GM21447 (cell line): ENCODE results near the gene ROR1.

ENCODE experiments used
- ATAC-seq: cut with Tn5 transposase; IDR thresholded peaks from one replicate; pipeline ENCODE4 v1.9.1; 2021; ENCODE audit not compliant: unreplicated experiment

Gene ROR1

DNA sequence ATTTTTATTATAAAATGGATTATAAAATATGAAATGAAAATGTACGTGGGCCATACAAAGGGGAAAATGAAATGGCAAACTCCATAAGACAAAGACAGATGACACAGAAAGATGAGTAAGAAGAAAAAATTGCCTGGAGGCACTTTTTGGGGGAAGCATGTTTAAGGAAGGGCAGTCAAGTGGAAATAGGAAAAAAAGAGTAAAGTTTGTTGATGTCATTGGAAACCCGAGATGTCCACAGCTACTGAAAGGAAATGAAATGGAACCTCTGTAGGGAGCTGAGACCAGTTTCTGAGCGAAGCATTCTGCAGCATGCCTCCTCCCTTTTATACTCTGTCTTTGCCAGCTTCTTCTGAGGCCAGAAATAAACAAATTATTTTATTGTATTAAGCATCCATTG lies 226.2 kb downstream of the ROR1 start:
- no peak for ATAC-seq

- no peak for ATAC-seq
These were observed 227.2 kb downstream of the ROR1 start for GRCh38 chr1:64001038-64001437.

GRCh38 chr1:64004451-64005025 lies 230.7 kb downstream of the ROR1 start:
- no peak for ATAC-seq

- no peak for ATAC-seq
These were observed 232.0 kb downstream of the ROR1 start for GRCh38 chr1:64005801-64006200.

DNA sequence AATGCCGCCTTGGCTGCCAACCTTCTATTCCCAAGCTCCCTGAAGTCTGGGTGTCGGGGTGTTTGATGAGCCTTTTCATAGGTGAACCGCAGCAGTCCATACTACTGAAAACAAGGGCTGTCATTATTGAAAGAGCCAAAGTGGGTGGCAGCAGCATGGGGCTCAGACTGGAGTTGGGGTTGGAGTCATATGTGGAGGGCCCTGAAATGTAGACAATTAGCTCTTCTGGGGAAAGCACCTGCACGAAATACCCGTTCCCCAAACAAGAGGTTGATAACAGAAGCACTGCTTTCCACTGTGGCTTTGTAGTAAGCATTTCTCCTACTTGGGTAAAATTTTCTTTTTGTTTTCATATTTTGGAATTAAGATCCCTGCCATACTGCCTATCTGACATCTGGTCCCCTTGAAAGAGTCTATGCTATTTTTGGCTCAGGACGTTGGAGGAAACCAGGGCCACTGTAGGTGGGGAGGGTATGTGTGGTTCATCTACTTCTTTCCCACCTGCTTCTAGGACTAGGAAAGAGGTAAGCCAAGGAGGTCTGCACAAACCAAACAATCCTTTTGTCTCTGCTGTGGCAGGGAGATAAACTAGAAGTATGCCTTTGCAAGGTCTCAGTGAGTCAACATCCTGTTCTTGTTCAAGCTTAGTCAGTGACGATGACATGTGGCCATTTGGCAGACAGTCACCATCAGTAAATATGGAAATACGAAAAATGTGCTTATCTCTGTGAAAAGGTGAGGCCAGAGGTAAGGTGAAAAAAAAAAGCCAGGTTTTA lies 232.6 kb downstream of the ROR1 start:
- no peak for ATAC-seq

DNA sequence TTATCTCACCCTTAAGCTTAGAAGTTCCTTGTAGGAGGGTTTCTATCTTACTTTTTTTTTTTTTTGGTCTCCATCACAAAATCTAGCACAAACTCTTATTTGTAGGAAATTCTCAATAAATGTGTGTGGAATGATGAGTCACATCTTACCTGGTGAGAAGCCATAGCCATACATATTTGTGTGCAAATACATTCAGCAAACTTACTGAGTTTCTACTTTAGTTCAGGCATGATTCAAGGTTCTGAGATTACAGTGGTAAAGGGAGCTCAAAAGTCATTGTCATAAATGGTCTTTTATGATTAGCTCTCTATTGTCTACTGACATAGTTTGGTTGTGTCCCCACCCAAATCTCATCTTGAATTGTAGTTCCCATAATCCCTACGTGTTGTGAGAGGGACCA lies 236.5 kb downstream of the ROR1 start:
- ATAC-seq: no peak

DNA sequence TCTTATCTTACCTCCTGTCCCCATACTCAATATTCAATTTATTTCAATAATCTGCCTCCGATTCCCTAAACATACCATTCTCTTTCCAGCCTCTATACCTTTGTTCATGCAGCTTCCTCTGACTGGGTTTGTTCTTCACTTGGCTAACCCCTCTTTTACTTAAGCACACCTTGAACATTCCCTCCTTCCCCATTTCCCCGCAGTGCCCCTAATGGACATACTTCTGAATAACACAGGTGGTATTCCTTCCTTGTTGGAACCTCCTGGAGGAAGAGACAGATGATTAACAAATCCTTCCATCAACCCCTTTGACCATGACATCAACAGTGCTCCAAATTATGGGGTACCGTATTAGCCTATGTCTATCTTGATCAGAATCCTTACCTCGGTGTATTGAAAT lies 239.6 kb downstream of the ROR1 start:
- no peak for ATAC-seq

- peak; percentile 76 for ATAC-seq
These were observed 246.0 kb downstream of the ROR1 start for GRCh38 chr1:64019818-64020217.

DNA sequence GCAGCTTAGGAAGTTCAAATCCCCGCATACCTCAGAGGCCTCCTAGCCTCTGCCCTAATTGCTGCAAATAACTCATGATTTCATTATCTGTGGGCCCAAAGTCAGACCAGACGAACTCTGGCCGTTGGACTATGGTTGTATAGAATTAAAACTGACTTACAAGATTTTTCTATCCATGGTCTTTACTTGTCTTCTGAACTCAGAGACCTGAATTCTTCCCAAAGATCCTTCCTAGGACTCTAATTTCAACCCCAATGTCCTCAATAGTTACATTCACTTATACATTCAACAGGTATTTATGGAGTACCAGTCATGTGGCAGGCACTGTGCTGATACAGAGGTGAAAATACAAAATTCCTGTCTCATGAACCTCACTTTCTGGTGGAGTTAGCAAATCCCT lies 247.2 kb downstream of the ROR1 start:
- ATAC-seq: no peak

DNA sequence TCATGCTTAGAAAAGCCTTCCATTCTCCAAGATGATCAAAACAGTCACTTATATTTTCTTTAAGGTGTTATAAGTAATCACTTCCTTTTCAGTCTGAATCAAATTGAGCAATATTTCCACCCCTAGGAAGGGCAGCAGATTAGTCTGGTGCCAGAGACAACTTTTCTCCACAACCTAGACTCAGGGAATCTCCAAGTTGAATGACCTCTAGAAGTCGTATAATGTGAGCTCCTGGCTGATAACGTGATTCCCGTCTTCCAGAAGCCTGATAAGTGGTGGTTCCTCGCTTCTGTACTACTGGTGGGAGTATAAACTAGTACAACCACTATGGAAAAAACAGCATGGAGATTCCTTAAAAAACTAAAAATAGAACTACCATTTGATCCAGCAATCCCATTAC lies 251.2 kb downstream of the ROR1 start:
- ATAC-seq: no peak

- ATAC-seq: no peak
These were observed 255.2 kb downstream of the ROR1 start for GRCh38 chr1:64029037-64029436.

DNA sequence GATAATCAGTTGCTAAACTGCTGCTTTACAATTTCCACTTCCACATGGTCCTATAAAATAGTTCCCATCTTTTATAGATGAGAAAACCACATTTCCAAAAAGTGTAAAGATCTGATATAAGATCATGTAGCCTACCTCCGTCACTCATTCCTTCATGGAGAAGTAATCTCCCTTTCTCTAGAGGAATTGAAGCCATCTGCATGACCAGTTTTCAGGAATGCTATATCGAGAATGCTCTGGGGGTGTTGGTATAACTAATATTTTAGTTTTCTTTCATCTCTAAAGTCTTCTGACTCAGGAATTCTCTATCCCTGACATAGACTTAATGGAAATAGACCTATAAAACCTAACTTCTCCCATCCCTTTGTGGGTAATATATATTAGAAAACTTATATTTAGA lies 256.6 kb downstream of the ROR1 start:
- no peak for ATAC-seq

- ATAC-seq: no peak
These were observed 257.4 kb downstream of the ROR1 start for GRCh38 chr1:64031236-64031635.

DNA sequence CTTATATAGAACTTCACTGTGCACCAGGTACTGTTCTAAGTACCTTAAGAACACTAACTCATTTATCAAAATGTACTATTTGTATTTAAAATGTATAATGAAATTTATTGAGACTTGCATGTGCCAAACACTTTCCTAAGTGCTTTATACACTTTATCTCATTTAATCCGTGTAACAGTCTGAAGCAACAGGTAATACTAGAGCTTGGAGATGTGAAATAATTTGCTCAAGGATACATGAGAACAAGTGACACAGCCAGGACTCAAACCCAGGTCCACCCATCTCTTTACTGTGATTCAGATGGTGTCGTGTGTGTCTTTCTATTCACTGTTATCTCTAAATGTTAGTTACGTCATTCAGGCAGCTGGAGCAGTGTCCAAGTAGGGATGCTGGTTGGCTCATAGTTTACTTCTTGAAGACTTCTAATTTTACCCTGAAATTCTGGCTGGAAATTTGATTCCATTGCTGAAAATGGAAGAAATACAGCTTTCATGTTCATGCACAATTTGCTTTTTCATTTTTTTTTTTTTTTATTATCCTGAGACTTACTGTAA lies 259.9 kb downstream of the ROR1 start:
- no peak for ATAC-seq

- no peak for ATAC-seq
These were observed 262.7 kb downstream of the ROR1 start for GRCh38 chr1:64036549-64036948.

- ATAC-seq: no peak
These were observed 264.3 kb downstream of the ROR1 start for GRCh38 chr1:64038119-64038518.

GRCh38 chr1:64038965-64039364 lies 265.1 kb downstream of the ROR1 start:
- ATAC-seq: no peak

GRCh38 chr1:64039390-64039926 lies 265.6 kb downstream of the ROR1 start:
- no peak for ATAC-seq

DNA sequence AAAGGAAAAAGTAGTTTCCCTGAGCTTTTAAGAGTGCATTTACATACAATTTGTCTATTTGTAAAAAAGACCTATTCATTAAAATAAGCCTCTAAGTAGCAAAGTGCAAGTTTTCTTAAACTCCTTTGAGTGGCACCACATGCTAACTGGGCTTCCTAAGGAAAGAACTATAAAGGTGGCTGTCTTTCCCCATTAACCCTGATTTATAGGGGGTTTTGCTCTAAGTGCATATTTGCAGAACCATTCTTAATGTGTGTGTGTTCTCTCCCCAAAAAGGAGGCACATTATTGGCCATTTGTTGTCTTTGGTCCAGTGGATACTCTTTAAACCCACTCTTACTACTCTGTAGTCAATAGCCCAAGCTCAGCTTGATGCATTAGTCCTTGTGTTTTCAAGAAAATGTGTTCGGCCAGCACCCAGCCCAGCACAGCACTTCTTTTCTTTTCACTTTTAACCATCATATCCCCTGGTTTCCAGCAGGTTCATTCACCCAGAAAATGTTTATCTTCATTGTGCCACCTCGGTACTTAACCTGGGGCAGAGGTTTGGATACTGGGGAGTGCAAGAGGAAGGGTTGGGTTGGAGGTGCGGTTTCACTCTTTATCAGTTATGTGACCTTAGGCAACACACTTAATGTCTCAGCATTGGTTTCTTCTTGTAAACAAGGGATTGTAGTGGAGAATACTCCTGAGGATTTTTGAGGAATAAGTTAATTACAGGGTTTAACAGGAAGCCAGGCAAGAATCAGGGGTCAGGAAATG lies 267.7 kb downstream of the ROR1 start:
- ATAC-seq: no peak

- no peak for ATAC-seq
These were observed 268.7 kb downstream of the ROR1 start for GRCh38 chr1:64042331-64043100.

GRCh38 chr1:64043288-64043687 lies 269.5 kb downstream of the ROR1 start:
- no peak for ATAC-seq
